HepG2 (cell line): ENCODE results near the gene LITAF. TPM values are rescaled to one million over a fixed set of nuclear protein-coding genes. Genes with fewer than 3 reads are reported as not detected.

ENCODE experiments used
- ATF7 ChIP-seq, 2 experiments: fragments of 450-650 bp in 1 of 2; sonication (generic) in 1 of 2; formaldehyde crosslinking in 1 of 2; IDR thresholded peaks; 2 replicates each; pipeline versions ENCODE4 v1.4.0 to v1.6.1; 2016 to 2020; ENCODE audit warnings: antibody characterized with exemption in 1 of 2, mild to moderate bottlenecking in 1 of 2, missing genetic modification reagents in 1 of 2
- ELF1 ChIP-seq: sonication (generic); formaldehyde crosslinking; IDR thresholded peaks from 2 replicates; pipeline ENCODE4 v1.4.0; 2020; ENCODE audit warnings: missing genetic modification reagents
- GABPB1 ChIP-seq: IDR thresholded peaks from 2 replicates; pipeline ENCODE4 v1.6.1; 2016; ENCODE audit warnings: mild to moderate bottlenecking, missing genetic modification reagents, moderate library complexity, missing compliant biosample characterization
- HIVEP1 ChIP-seq: sonication (generic); formaldehyde crosslinking; IDR thresholded peaks from 2 replicates; pipeline ENCODE4 v1.4.0; 2020; ENCODE audit warnings: mild to moderate bottlenecking, missing genetic modification reagents
- HNRNPLL ChIP-seq: fragments of 200-400 bp; formaldehyde crosslinking; IDR thresholded peaks from 2 replicates; pipeline ENCODE4 v1.6.1; 2017; ENCODE audit warnings: mild to moderate bottlenecking, low read depth, low read length; ENCODE audit not compliant: poor library complexity, severe bottlenecking
- JDP2 ChIP-seq: sonication (generic); formaldehyde crosslinking; IDR thresholded peaks from 2 replicates; pipeline ENCODE4 v1.8.1; 2022; ENCODE audit warnings: missing genetic modification reagents, borderline replicate concordance
- MATR3 ChIP-seq: sonication (generic); formaldehyde crosslinking; IDR thresholded peaks from 2 replicates; pipeline ENCODE4 v1.4.0; 2020; ENCODE audit warnings: missing genetic modification reagents
- MTA1 ChIP-seq: sonication (generic); formaldehyde crosslinking; IDR thresholded peaks from 2 replicates; pipeline ENCODE4 v1.4.0; 2020; ENCODE audit warnings: missing genetic modification reagents, mild to moderate bottlenecking, borderline replicate concordance
- NR2F6 ChIP-seq, 2 experiments: IDR thresholded peaks; 2 replicates each; pipeline ENCODE4 v1.6.1; 2016; ENCODE audit warnings: antibody characterized with exemption in 1 of 2, mild to moderate bottlenecking in 1 of 2
- PHF20 ChIP-seq: sonication (generic); formaldehyde crosslinking; IDR thresholded peaks from 2 replicates; pipeline ENCODE4 v1.5.0; 2020; ENCODE audit warnings: mild to moderate bottlenecking, missing genetic modification reagents
- RXRA ChIP-seq: sonication (generic); formaldehyde crosslinking; IDR thresholded peaks from 2 replicates; pipeline ENCODE4 v1.5.1; 2020; ENCODE audit warnings: missing genetic modification reagents
- ZBTB38 ChIP-seq: sonication (generic); formaldehyde crosslinking; IDR thresholded peaks from 2 replicates; pipeline ENCODE4 v1.5.1; 2020; ENCODE audit warnings: mild to moderate bottlenecking, missing genetic modification reagents
- ZFX ChIP-seq: sonication (generic); formaldehyde crosslinking; IDR thresholded peaks from 2 replicates; pipeline ENCODE4 v1.4.0; 2020; ENCODE audit warnings: mild to moderate bottlenecking, low read depth, missing genetic modification reagents, moderate library complexity
- ZNF225 ChIP-seq: sonication (generic); formaldehyde crosslinking; IDR thresholded peaks from 2 replicates; pipeline ENCODE4 v1.4.0; 2020; ENCODE audit warnings: mild to moderate bottlenecking, missing genetic modification reagents
- ZNF552 ChIP-seq: sonication (generic); formaldehyde crosslinking; IDR thresholded peaks from 2 replicates; pipeline ENCODE4 v1.9.0; 2022; ENCODE audit warnings: missing genetic modification reagents, mild to moderate bottlenecking, borderline replicate concordance
- ZNF782 ChIP-seq: sonication (generic); formaldehyde crosslinking; IDR thresholded peaks from 2 replicates; pipeline ENCODE4 v1.4.0; 2020; ENCODE audit warnings: missing genetic modification reagents, mild to moderate bottlenecking, borderline replicate concordance
- ZNF839 ChIP-seq: sonication (generic); formaldehyde crosslinking; IDR thresholded peaks from 2 replicates; pipeline ENCODE4 v1.4.0; 2020; ENCODE audit warnings: missing genetic modification reagents, mild to moderate bottlenecking, borderline replicate concordance
- polyA plus RNA-seq, 8 experiments: library from polyadenylated mRNA; depleted of rRNA in 3 of 8; stranded (reverse) in 7 of 8; unstranded in 1 of 8; fragments of >200 nt; fragmentation: Illumina TruSeq in 4 of 8; extraction: Trizol in 4 of 8; gene quantifications; 2 replicates each; pipeline versions ENCODE4 v1.2.1 to v1.2.3, GENCODE V29; 2011 to 2016; ENCODE audit warnings: low read depth in 4 of 8, missing spikeins in 1 of 8, mixed read lengths in 1 of 8; ENCODE audit not compliant: insufficient read depth in 1 of 8
- total RNA-seq, 5 experiments: library from RNA; depleted of rRNA; stranded (reverse); fragments of >200 nt; fragmentation: Illumina TruSeq; extraction: Trizol; gene quantifications; 2 replicates each; pipeline ENCODE4 v1.2.3, GENCODE V29; 2016; ENCODE audit warnings: low read depth in 1 of 5
- TF ChIP-seq, protein P1 (sequence below): sonication (generic); formaldehyde crosslinking; IDR thresholded peaks from 2 replicates; pipeline ENCODE4 v1.4.0; 2020; ENCODE audit warnings: missing genetic modification reagents
- TF ChIP-seq, protein P2 (sequence below): sonication (generic); formaldehyde crosslinking; IDR thresholded peaks from 2 replicates; pipeline ENCODE4 v1.9.0; 2022; ENCODE audit warnings: missing genetic modification reagents, mild to moderate bottlenecking, borderline replicate concordance
- TF ChIP-seq, protein P3 (sequence below): sonication (generic); formaldehyde crosslinking; IDR thresholded peaks from 2 replicates; pipeline ENCODE4 v1.4.0; 2020; ENCODE audit warnings: missing genetic modification reagents, borderline replicate concordance
- TF ChIP-seq, protein P4 (sequence below): sonication (generic); formaldehyde crosslinking; IDR thresholded peaks from 2 replicates; pipeline ENCODE4 v1.5.0; 2020; ENCODE audit warnings: mild to moderate bottlenecking, missing genetic modification reagents, moderate library complexity

The LITAF gene
- total and polyA plus RNA-seq, 2 of the 13 experiments (the other 11 are each of a cell fraction or from before 2014, with no cell fraction given), result 80.1 to 141 TPM

DNA sequence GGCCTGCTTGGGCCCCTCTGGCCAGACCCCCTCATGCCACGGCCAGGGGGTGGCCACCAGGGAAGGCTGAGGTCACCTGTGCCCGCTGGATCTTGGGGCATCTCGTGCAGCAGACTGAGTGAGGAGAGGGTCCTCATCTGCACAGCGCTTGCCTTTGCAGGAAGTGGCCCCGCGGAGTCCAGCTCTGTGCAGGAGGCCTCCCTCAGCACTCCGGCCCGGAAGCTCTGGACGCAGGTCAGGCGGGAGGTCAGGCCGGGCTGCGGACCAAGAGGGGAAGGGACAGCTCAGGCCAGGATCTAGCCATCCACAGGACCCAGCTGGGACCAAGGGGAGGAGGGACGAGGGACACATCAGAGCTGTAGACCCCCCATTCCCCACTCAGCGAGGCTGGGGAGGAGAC is 72.4 kb downstream of the LITAF start (continued):
- TF ChIP-seq, protein P1, sequence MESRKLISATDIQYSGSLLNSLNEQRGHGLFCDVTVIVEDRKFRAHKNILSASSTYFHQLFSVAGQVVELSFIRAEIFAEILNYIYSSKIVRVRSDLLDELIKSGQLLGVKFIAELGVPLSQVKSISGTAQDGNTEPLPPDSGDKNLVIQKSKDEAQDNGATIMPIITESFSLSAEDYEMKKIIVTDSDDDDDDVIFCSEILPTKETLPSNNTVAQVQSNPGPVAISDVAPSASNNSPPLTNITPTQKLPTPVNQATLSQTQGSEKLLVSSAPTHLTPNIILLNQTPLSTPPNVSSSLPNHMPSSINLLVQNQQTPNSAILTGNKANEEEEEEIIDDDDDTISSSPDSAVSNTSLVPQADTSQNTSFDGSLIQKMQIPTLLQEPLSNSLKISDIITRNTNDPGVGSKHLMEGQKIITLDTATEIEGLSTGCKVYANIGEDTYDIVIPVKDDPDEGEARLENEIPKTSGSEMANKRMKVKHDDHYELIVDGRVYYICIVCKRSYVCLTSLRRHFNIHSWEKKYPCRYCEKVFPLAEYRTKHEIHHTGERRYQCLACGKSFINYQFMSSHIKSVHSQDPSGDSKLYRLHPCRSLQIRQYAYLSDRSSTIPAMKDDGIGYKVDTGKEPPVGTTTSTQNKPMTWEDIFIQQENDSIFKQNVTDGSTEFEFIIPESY (CRISPR knock-in tag), result peak; percentile 43; the same call in 1 of the 2 replicates
- TF ChIP-seq MTA1 (0 out of 2 replicates have a peak, but pooled peaks have one; percentile 24), ZBTB38 (CRISPR knock-in tag) (peak; percentile 77; the same call in 1 of the 2 replicates), RXRA (CRISPR knock-in tag) (0 out of 2 replicates have a peak, but pooled peaks have one; percentile 35), ATF7 (IDR thresholded peaks at IDR 0.05) (no peak), ATF7 (CRISPR knock-in tag; IDR thresholded peaks at IDR 0.05) (0 out of 2 replicates have a peak, but pooled peaks have one; percentile 14), ZNF552 (CRISPR knock-in tag) (0 out of 2 replicates have a peak, but pooled peaks have one; percentile 25), PHF20 (CRISPR knock-in tag) (no peak), NR2F6 (IDR thresholded peaks at IDR 0.05) (peak; percentile 23; the same call in 1 of the 2 replicates), NR2F6 (CRISPR knock-in tag; IDR thresholded peaks at IDR 0.05) (peak; percentile 74; the same call in 1 of the 2 replicates), ZNF839 (CRISPR knock-in tag) (peak; percentile 71; the same call in 1 of the 2 replicates), ELF1 (CRISPR knock-in tag) (peak; percentile 48; the same call in 1 of the 2 replicates), JDP2 (CRISPR knock-in tag) (no peak), GABPB1 (CRISPR knock-in tag) (peak; percentile 70), HIVEP1 (peak; percentile 41; the same call in 1 of the 2 replicates), ZFX (CRISPR knock-in tag) (peak; percentile 62), MATR3 (CRISPR knock-in tag) (0 out of 2 replicates have a peak, but pooled peaks have one; percentile 69), ZNF782 (CRISPR knock-in tag) (0 out of 2 replicates have a peak, but pooled peaks have one; percentile 36), ZNF225 (CRISPR knock-in tag) (peak; percentile 43; the same call in 1 of the 2 replicates), HNRNPLL (peak; percentile 37)
- TF ChIP-seq, protein P2, sequence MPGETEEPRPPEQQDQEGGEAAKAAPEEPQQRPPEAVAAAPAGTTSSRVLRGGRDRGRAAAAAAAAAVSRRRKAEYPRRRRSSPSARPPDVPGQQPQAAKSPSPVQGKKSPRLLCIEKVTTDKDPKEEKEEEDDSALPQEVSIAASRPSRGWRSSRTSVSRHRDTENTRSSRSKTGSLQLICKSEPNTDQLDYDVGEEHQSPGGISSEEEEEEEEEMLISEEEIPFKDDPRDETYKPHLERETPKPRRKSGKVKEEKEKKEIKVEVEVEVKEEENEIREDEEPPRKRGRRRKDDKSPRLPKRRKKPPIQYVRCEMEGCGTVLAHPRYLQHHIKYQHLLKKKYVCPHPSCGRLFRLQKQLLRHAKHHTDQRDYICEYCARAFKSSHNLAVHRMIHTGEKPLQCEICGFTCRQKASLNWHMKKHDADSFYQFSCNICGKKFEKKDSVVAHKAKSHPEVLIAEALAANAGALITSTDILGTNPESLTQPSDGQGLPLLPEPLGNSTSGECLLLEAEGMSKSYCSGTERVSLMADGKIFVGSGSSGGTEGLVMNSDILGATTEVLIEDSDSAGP (CRISPR knock-in tag), result peak; percentile 29; the same call in 1 of the 2 replicates
- TF ChIP-seq, protein P3, sequence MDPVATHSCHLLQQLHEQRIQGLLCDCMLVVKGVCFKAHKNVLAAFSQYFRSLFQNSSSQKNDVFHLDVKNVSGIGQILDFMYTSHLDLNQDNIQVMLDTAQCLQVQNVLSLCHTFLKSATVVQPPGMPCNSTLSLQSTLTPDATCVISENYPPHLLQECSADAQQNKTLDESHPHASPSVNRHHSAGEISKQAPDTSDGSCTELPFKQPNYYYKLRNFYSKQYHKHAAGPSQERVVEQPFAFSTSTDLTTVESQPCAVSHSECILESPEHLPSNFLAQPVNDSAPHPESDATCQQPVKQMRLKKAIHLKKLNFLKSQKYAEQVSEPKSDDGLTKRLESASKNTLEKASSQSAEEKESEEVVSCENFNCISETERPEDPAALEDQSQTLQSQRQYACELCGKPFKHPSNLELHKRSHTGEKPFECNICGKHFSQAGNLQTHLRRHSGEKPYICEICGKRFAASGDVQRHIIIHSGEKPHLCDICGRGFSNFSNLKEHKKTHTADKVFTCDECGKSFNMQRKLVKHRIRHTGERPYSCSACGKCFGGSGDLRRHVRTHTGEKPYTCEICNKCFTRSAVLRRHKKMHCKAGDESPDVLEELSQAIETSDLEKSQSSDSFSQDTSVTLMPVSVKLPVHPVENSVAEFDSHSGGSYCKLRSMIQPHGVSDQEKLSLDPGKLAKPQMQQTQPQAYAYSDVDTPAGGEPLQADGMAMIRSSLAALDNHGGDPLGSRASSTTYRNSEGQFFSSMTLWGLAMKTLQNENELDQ (CRISPR knock-in tag), result no peak
- TF ChIP-seq, protein P4, sequence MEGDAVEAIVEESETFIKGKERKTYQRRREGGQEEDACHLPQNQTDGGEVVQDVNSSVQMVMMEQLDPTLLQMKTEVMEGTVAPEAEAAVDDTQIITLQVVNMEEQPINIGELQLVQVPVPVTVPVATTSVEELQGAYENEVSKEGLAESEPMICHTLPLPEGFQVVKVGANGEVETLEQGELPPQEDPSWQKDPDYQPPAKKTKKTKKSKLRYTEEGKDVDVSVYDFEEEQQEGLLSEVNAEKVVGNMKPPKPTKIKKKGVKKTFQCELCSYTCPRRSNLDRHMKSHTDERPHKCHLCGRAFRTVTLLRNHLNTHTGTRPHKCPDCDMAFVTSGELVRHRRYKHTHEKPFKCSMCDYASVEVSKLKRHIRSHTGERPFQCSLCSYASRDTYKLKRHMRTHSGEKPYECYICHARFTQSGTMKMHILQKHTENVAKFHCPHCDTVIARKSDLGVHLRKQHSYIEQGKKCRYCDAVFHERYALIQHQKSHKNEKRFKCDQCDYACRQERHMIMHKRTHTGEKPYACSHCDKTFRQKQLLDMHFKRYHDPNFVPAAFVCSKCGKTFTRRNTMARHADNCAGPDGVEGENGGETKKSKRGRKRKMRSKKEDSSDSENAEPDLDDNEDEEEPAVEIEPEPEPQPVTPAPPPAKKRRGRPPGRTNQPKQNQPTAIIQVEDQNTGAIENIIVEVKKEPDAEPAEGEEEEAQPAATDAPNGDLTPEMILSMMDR, result 0 out of 2 replicates have a peak, but pooled peaks have one; percentile 5
